Pulmonary artery endothelial cell (primary cell): ENCODE data around the gene DHRS12. TPM values are rescaled to one million over a fixed set of nuclear protein-coding genes. Genes with fewer than 3 reads are reported as not detected.

Source experiments
- DNase-seq: peaks from one replicate; pipeline ENCODE4 v3.0.0-alpha.2; 2011; ENCODE audit warnings: low read depth, low spot score
- total RNA-seq: library from RNA; depleted of rRNA; stranded (reverse); fragments of >200 nt; gene quantifications from 2 replicates; pipeline ENCODE4 v1.2.3, GENCODE V29; 2014

The DHRS12 gene, protein sequence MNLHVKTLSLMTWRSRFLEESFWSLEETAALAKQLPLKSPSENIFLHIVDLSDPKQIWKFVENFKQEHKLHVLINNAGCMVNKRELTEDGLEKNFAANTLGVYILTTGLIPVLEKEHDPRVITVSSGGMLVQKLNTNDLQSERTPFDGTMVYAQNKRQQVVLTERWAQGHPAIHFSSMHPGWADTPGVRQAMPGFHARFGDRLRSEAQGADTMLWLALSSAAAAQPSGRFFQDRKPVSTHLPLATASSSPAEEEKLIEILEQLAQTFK
- 3.9 and 7.3 TPM in 2 replicates for total RNA-seq

DNA sequence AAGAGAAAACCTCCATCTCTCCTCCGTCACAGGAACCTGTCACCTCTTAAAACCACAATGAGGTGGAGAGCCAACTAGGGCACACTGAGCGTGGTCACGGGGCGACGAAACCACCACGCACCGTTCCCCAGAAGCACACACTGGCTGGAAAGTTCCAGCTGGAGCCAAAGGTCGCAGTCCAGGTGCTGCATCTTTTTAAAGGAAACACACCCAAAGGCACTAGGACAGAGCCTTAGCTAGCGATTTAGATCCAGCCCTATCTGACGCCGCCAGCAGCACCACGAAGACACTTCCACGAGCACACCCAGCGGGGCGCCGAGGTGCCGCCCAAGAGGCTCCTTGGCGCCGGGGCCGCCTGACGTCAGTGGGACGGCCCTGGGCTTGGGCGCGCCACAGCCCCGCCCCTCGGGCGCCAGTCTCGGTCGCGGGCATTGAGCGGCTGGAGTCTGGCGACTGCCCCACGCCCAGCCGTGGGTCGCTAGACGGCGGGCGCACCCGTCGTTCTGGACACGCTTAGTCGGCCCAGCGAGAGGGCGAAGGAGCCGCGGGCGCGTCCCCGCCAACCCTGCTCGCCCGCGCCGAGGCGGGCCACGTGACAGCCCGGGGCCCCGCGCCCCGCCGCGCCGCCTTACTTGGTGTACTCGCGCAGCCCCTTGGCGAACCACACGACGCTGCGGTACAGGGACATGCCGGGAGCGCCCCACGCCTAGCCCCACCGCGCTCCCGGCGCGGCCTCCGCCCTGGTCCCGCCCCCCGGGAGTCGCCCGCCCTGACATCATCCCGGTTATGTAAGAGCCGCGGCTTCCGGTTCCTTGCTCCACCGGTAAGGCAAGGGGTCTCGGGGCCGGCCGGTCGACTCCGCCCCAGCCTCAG, at the start of gene DHRS12:
Gene DHRS12, minus strand, starts transcription at position 742 of the 873 bp plus-strand sequence. CDS start 4,504 bp downstream, outside the sequence.
- no peak for DNase-seq

DNA sequence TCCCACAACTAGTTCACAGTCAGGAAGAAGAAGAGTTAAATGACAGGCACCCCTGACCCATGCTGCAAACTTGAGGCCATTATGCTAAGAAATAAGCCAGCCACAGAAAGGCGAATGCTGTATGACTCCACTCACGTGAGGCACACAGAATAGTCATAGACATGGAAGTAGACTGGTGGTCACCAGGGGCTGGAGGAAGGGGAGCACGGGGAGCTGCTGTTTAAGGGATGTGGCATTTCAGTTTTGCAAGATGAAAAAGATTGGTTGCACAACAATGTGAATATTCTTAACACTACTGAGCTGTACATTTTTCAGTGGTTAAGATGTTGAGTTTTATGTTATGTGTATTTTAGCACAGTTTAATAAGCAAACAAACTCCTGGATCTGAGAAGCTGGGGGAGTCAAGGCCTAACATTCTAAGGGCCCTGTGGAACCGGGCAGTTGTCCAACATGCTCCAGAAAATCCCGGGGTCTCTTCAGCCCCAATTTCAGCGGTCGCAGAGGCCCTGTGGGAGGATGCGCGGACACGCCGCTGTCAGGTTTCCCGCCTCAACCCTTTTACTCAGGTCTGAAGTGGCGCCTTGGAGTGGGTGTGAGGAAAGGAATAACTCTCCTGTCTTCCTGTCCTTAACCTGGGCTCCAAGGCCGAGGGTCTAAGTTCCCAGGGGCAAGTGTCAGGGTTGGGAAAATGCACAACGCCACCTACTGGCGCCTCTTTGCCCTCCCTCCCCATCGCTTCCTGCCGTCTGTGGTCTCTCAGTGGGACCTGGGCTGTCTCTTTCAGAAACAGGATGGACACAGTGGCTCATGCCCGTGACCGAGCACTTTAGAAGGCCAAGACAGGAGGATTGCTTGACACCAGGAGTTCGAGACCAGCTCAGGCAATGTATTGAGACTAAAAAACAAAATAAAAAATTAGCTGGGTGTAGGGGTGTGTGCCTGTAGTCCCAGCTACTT, 45.5 kb upstream of the DHRS12 start:
- DNase-seq, result no peak

DNA sequence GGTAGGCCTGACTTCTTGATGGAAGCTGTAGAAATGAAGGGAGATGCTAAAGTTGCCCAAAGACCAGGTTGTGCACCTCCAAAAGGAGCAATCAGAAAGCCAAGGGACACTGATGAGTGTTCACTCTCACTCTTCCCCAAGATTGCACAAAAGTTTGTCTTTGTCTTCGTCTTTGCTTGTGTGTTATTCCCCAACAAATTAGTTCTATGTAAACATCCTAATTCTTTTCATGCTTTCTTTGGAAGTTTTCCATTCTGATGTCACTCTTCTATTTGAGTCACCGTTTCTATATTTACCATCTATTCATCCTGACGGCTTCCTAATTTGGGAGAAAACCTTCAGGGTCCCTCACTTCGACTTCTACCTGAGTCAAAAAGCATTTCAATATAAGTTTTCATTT, 44.7 kb upstream of the DHRS12 start:
- DNase-seq, result no peak

- DNase-seq, result no peak
Observed at GRCh38 chr13:51846756-51847155, 42.8 kb upstream of the DHRS12 start.

GRCh38 chr13:51845574-51846318, 41.8 kb upstream of the DHRS12 start:
- no peak for DNase-seq

DNA sequence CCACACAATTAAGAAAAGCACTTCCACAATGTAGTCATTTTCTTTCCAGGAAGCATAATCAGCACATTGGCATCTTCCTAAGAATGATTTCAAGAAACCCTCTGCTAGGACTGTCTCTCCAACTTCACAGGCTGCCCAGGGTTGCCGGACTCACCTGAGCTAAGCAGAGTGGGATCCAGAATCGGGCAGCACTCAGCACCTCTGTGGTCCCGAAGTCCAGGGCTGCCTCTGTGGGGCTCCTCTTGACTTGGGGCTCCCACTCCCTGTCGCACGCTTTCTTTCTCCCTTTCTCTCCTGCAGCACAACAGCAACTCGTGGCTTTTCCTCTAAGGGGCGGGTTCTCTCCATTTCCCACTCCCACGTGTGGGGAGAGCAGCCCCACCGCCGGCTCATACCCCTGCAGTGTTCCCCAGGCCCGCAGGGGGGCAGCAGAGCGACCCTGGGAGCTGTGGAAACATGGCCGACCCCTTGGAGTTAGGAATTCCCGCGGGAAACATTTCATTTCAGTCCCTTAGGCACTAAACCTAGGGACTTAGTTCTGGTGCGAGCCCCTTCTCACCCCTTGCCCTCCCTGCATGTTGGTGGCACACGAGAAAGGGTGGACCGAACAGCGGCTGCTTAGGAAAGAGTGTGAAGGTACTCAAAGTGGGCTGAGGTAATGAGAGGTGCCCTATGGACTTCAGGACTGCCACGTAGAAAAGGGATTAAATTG, 41.1 kb upstream of the DHRS12 start, which contains the start of gene TMEM272:
Gene TMEM272, minus strand, starts transcription at position 316 of the 712 bp plus-strand sequence. CDS start 6,647 bp downstream, outside the sequence.
- no peak for DNase-seq

- DNase-seq, result no peak
Observed at GRCh38 chr13:51843529-51843928, 39.6 kb upstream of the DHRS12 start.

DNA sequence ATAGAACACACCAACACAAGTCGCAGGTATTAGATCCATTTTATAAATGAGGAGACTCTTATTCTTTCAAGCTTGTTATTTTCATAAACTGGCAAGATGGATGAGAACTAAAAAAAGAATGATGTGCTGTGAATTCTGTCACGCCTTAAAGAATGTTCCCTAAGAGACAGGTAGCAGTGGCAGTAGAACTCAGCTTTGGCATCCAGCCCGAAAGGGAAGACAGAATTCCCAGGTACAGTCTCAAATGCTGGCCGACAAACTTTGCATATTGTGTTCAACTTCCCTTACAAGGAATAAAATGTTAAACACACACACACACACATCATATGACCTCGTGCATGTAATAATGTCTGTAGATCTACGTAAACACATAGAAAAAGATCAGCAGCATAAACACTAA, 37.8 kb upstream of the DHRS12 start:
- DNase-seq, result no peak

DNA sequence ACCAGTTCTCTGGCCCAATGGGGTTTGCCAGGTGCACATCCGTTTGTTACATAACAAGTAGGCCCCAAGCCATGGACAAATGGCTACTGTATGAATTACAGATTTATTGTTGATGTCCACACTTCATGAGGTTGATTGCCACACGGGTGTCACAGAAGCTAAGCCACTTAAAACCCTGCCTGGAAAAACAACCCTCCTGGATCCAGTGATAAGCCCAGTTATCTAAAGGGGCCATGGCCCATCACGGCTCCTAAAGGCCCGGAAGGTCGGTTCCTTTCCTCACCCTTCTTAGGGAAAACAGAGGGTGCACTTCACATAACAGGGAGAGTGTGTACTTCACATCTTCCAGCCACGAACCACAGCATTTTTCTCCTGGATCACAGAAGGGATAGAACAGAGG, 37.0 kb upstream of the DHRS12 start:
- DNase-seq, result no peak

DNA sequence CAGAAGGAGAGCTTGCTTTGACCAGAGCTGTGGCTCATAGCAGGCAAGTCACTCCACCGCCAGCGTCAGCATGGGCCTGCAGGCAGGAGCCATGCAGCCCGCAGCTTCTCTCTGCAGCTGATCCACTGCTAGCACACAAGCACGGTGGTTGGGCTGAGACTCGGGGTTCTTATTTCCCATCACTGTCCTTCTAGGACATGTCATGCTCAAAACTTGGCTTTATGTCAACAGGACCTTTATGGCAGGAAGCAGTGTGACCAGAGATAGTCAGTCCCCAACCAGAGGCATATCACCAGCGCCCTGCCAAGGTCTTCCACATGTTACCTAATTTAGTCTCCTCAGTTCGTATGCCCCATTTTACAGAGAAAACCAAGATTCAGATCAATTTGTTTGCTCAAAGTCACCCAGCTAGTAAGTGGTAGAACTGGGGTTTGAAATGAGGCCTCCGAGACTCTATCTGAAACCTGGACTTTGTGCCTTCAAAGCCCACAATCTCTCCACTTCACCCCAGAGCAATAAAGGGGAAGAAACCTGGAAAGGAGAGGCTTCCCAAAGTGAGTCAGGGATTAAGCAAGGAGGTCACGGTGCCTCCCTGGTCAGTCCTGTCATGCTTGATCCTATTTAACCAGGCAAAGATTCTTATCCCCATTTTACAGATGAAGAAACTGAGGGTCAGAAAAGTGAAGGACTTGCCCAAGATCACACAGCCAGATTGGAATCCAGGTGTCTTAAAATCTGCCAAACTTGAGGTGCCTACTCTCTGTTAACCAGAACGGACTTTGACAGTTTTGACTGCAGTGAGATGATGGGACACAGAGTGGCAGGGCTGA, 36.0 kb upstream of the DHRS12 start:
- no peak for DNase-seq

DNA sequence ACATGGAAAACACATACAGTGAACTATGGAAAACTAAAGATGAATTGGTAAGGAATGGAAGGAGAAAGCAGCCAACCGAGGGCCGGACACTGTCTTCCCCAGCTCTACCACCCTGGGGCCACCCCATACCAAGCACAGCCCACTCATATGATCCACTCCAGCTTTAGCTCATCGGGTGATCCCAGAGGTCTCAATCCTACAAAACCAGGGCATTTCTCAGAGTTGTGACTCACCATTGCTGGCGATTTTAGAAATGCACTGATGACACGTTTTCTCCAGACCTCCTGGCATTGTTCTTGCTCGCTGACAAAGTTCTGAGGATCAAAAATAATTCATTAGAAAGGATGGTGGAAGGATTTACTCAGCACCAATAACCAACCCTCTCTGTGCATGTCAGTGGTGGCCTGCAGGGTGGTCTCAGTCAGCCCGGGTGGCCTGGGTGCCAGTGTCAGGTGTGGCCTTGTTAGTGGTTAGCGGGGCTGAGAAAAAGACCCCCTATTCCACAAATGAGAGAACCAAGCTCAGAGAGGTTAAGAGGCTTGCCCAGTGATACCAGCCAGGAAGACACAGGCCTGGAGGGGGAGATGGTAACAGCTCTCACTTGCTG, 34.4 kb upstream of the DHRS12 start:
- no peak for DNase-seq

GRCh38 chr13:51837016-51837415, 33.1 kb upstream of the DHRS12 start:
- no peak for DNase-seq

- DNase-seq, result no peak
Observed at GRCh38 chr13:51834581-51835171, 30.7 kb upstream of the DHRS12 start.

DNA sequence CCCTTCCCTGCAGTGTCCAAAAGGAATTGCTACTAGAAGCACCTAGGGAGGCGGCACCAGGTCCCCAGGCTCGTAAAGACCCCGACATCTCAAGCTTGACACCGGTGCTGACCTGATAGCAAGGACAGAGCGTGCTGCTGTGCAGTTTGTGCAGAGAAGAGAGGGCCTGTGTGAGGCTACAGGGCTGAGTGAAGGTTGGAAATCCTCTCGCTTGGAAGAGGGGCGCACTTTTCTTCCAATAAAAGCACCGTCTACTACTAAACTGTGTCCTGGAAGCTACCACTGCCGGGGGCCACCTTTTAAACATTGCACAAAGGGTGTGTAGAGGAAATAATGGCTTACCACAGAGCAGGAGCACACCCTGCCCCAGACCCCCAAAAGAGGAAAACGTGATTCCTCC, 30.0 kb upstream of the DHRS12 start:
- no peak for DNase-seq

GRCh38 chr13:51832471-51833152, 28.6 kb upstream of the DHRS12 start:
- DNase-seq, result no peak

GRCh38 chr13:51831519-51831918, 27.6 kb upstream of the DHRS12 start:
- DNase-seq, result no peak

- DNase-seq, result no peak
Observed at GRCh38 chr13:51829568-51829899, 25.6 kb upstream of the DHRS12 start.
